Stimulated activated naive CD8-positive, alpha-beta T cell treated with anti-CD3 and anti-CD28 coated beads, Interleukin-15, Interleukin-2, amounts not matched to agents 100 ng/mL and 50 ng/mL, for 24 hours (primary cell): ENCODE results near the gene ANKRD11.
"Not testable (repeated sequence)": the region's sequence is repeated elsewhere in the genome, so short reads cannot be mapped to it uniquely, and the experiment has no call there.

Source experiments
- H3K27ac Mint-ChIP-seq: one replicate; pipeline ENCODE4 v1.8.0; 2021; ENCODE audit warnings: mild to moderate bottlenecking, mixed read lengths
- H3K27me3 Mint-ChIP-seq: one replicate; pipeline ENCODE4 v1.8.0; 2021; ENCODE audit warnings: mixed read lengths
- H3K36me3 Mint-ChIP-seq: one replicate; pipeline ENCODE4 v1.8.0; 2021; ENCODE audit warnings: low read depth, mixed read lengths
- H3K4me1 Mint-ChIP-seq: one replicate; pipeline ENCODE4 v1.8.0; 2021; ENCODE audit warnings: low read depth, mixed read lengths
- H3K4me3 Mint-ChIP-seq: one replicate; pipeline ENCODE4 v1.8.0; 2021; ENCODE audit warnings: mild to moderate bottlenecking, mixed read lengths
- H3K9me3 Mint-ChIP-seq: one replicate; pipeline ENCODE4 v1.8.0; 2021; ENCODE audit warnings: mixed read lengths

The ANKRD11 gene

GRCh38 chr16:89335803-89336485 lies 154.4 kb downstream of the ANKRD11 start:
- Mint-ChIP-seq H3K9me3 (no peaks in the 10 kb centered on the region), H3K36me3 (peaks cover 5% of the 10 kb centered on the region), H3K27me3 (no peaks in the 10 kb centered on the region), H3K4me1 (peaks cover 79% of the 10 kb centered on the region), H3K27ac (peak overlapping the region; percentile 31), H3K4me3 (no peak overlapping the region)

GRCh38 chr16:89334988-89335802 lies 155.2 kb downstream of the ANKRD11 start:
- peaks cover 5% of the 10 kb centered on the region for H3K36me3 Mint-ChIP-seq
- H3K27ac Mint-ChIP-seq = peak overlapping the region; percentile 79
- no peak overlapping the region for H3K4me3 Mint-ChIP-seq
- peaks cover 78% of the 10 kb centered on the region for H3K4me1 Mint-ChIP-seq
- H3K9me3 Mint-ChIP-seq = no peaks in the 10 kb centered on the region
- no peaks in the 10 kb centered on the region for H3K27me3 Mint-ChIP-seq

DNA sequence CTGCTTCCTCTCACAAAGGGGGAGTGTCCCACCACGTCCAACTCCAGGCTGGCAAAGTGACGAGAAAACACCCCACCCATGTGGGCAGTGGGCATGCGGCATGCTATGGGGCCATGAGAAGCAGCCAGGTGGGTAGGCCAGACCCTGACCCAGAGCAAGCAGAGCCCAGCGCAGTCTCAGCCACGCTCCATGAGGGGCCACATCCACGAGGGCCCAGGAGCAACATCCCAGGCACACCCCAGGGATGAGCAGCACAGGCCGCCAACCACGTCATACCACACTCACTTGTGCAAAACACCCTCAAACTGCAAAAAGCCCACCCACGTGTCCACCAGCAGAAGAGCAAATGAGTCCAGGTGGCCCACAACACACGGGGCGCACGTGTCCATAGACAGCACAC lies 155.9 kb downstream of the ANKRD11 start:
- Mint-ChIP-seq H3K4me3 (no peak overlapping the region), H3K36me3 (no peaks in the 10 kb centered on the region), H3K9me3 (no peaks in the 10 kb centered on the region)

GRCh38 chr16:89334050-89334449 lies 156.3 kb downstream of the ANKRD11 start:
- Mint-ChIP-seq H3K4me3 (no peak overlapping the region), H3K27ac (peak overlapping the region; percentile 79), H3K27me3 (no peaks in the 10 kb centered on the region), H3K36me3 (no peaks in the 10 kb centered on the region), H3K9me3 (no peaks in the 10 kb centered on the region), H3K4me1 (peaks cover 81% of the 10 kb centered on the region)

More for the DNA sequence above, 155.9 kb downstream of the ANKRD11 start:
- H3K27me3 Mint-ChIP-seq = no peaks in the 10 kb centered on the region
- peaks cover 79% of the 10 kb centered on the region for H3K4me1 Mint-ChIP-seq
- peak overlapping the region; percentile 79 for H3K27ac Mint-ChIP-seq

DNA sequence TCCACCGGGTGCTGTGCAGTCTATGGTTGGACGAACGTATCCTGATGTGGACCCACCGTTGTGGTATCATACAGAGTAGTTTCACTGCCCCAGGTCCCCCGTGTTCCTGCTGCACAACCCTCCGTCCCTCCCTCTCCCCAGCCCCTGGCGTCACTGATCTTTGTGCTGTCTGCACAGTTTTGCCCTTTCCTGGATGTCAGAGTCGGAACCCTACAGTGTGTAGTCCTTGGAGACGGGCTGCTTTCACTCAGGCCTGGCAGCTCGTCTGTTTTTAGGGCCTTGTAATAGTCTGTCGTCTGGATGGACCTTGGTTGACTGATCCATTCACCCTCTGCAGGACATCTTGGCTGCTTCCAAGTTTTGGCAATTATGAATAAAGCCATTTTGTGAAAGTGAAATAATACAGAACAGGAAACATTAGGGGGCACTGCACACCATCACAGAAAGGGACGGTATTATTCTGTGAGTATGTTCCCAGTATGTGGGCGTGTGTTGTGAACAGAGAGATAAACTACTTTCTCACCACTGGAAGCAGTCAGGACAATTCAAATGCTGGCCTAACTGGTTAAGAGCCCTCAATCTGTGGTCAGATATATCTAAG lies 156.9 kb downstream of the ANKRD11 start:
- not testable (repeated sequence) for H3K9me3 Mint-ChIP-seq, H3K36me3 Mint-ChIP-seq, H3K4me3 Mint-ChIP-seq, H3K27me3 Mint-ChIP-seq
- Mint-ChIP-seq H3K27ac (peak overlapping the region; percentile 79), H3K4me1 (peaks cover 77% of the 10 kb centered on the region)

DNA sequence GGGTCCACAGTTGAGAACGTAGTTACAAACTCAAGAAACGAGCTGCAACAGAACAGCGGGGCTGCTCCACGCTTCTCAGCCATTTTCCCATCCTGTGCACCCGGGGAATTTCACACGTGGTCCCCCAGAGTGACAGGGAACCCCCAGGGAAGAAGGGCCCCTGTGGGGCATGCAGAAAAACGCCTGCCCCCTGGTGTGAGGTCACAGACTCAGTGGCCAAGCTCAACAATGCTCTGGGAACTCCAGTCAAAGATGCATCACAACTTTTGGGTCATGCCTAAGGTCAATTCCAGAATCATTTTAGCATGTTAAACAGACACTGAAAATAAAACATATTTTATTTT lies 157.5 kb downstream of the ANKRD11 start:
- Mint-ChIP-seq H3K27ac (peak overlapping the region; percentile 92), H3K4me3 (no peak overlapping the region), H3K36me3 (peaks cover 2% of the 10 kb centered on the region), H3K9me3 (no peaks in the 10 kb centered on the region), H3K27me3 (no peaks in the 10 kb centered on the region), H3K4me1 (peaks cover 84% of the 10 kb centered on the region)

GRCh38 chr16:89332243-89332901 lies 158.0 kb downstream of the ANKRD11 start:
- Mint-ChIP-seq H3K27me3 (no peaks in the 10 kb centered on the region), H3K4me3 (peak overlapping the region; percentile 33), H3K4me1 (peaks cover 89% of the 10 kb centered on the region), H3K9me3 (no peaks in the 10 kb centered on the region), H3K27ac (peak overlapping the region; percentile 92), H3K36me3 (peaks cover 5% of the 10 kb centered on the region)

GRCh38 chr16:89331371-89332109 lies 158.8 kb downstream of the ANKRD11 start:
- Mint-ChIP-seq H3K4me3 (peak overlapping the region; percentile 33), H3K4me1 (peaks cover 95% of the 10 kb centered on the region), H3K27me3 (no peaks in the 10 kb centered on the region), H3K27ac (peak overlapping the region; percentile 92), H3K9me3 (no peaks in the 10 kb centered on the region), H3K36me3 (peaks cover 9% of the 10 kb centered on the region)

- Mint-ChIP-seq H3K4me1 (peaks cover 95% of the 10 kb centered on the region), H3K27me3 (no peaks in the 10 kb centered on the region), H3K4me3 (peak overlapping the region; percentile 7)
Measured at GRCh38 chr16:89330177-89330856, 160.0 kb downstream of the ANKRD11 start.

DNA sequence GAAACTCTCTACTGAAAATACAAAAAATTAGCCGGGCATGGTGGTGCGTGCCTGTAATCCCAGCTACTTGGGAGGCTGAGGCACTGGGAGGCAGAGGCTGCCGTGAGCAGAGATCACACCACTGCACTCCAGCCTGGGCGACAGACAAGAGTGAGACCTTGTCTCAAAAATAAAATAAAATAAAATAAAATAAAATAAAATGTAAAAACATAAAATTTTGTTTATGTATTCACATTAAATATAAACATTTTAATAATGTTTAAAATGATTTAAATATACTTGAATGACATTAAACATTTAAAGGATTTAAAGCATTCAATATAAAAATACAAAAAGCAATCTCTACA lies 160.6 kb downstream of the ANKRD11 start:
- not testable (repeated sequence) for H3K36me3 Mint-ChIP-seq, H3K27me3 Mint-ChIP-seq, H3K4me3 Mint-ChIP-seq, H3K9me3 Mint-ChIP-seq, H3K27ac Mint-ChIP-seq
- peaks cover 95% of the 10 kb centered on the region for H3K4me1 Mint-ChIP-seq

More at GRCh38 chr16:89330177-89330856, 160.0 kb downstream of the ANKRD11 start:
- Mint-ChIP-seq H3K27ac (peak overlapping the region; percentile 71), H3K9me3 (no peaks in the 10 kb centered on the region), H3K36me3 (peaks cover 9% of the 10 kb centered on the region)

DNA sequence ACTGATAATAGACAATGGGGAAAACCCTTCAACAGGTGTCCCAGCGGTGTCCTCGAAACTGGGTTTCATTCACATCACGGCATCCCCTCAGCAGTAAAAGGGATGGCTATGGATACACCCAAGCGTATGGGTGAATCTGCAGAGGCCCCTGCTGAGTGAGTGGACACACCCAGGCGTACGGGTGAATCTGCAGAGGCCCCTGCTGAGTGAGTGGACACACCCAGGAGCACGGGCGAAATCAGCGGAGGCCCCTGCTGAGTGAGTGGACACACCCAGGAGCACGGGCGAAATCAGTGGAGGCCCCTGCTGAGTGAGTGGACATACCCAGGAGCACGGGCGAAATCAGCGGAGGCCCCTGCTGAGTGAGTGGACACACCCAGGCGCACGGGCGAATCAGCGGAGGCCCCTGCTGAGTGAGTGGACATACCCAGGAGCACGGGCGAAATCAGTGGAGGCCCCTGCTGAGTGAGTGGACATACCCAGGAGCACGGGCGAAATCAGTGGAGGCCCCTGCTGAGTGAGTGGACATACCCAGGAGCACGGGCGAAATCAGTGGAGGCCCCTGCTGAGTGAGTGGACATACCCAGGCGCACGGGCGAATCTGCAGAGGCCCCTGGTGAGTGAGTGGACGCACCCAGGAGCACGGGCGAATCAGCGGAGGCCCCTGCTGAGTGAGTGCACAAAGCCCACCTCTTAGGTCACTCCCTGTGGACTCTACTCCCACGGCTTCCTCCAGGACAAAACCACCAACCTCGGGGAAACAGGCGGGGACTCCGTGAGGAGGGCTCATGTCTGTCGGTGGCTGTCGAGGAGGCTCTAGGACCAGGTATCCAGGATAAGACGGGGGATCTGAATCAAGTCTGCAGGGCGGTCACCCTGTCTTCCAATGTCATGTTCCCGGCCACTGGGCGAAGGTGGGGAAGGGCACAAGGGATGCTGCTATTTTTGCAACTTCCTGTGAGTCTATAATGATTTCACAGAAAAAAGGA lies 161.7 kb downstream of the ANKRD11 start:
- peaks cover 13% of the 10 kb centered on the region for H3K36me3 Mint-ChIP-seq
- peak overlapping the region; percentile 74 for H3K27ac Mint-ChIP-seq
- H3K9me3 Mint-ChIP-seq, H3K27me3 Mint-ChIP-seq, H3K4me3 Mint-ChIP-seq: not testable (repeated sequence)
- peaks cover 95% of the 10 kb centered on the region for H3K4me1 Mint-ChIP-seq

DNA sequence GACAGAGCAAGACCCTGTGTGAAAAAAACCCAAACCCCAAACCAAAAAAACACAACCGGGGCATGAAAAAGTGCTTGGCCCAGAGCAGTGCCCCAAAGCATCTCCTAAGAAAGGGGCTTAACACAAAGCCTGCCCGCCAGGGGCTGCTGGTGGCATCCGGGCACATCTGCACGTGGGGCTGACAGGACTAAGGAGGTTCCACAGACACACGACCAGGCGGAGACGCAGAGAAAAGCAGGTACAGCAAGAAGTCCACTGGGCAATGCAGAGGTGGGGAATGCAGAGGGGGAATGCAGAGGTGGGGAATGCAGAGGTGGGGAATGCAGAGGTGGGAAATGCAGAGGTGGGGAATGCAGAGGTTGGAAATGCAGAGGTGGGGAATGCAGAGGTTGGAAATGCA lies 163.6 kb downstream of the ANKRD11 start:
- H3K27ac Mint-ChIP-seq = peak overlapping the region; percentile 80
- H3K4me3 Mint-ChIP-seq = no peak overlapping the region

DNA sequence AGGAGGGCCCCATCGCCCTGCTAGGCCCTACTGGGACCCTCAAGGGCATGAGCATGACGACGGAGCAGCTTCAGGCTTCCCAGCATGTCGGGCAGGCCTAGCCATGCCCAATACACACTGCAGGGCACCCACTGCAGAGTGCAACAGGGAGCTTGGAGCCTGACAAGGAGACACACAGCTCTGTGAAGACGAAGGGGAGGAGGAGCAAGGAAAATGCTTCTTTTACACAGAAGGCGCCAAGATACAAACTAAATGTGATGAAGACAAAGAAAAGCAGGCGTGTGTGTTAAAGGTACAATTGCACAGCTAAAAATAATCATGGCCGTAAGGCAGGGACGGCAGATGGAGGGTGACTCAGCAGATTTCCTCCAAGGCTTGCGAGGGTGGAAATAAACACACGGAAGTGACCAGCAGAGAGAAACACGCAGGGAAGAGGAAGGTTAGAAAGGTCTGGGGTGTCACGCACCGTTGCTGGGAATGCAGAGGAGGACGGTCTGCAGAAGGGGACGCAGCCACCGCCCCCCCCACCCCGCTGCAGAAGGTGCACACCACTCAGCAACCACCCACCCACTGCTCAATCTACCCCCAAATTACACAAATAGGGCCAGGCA lies 164.4 kb downstream of the ANKRD11 start:
- H3K27ac Mint-ChIP-seq = peak overlapping the region; percentile 80
- H3K4me1 Mint-ChIP-seq = peaks cover 92% of the 10 kb centered on the region
- no peaks in the 10 kb centered on the region for H3K27me3 Mint-ChIP-seq
- peak overlapping the region; percentile 27 for H3K4me3 Mint-ChIP-seq
- peaks cover 20% of the 10 kb centered on the region for H3K36me3 Mint-ChIP-seq
- H3K9me3 Mint-ChIP-seq = no peaks in the 10 kb centered on the region

More for the DNA sequence above, 163.6 kb downstream of the ANKRD11 start:
- peaks cover 93% of the 10 kb centered on the region for H3K4me1 Mint-ChIP-seq
- H3K27me3 Mint-ChIP-seq = no peaks in the 10 kb centered on the region
- H3K36me3 Mint-ChIP-seq = peaks cover 20% of the 10 kb centered on the region
- H3K9me3 Mint-ChIP-seq = no peaks in the 10 kb centered on the region
